SK-N-SH treated with all-trans-retinoic acid at 6 μM for 48 hours (cell line): ENCODE data around the gene SLC37A1.

Experiments used
- ATAC-seq: fragments of 200-7000 bp; cut with Tn5 transposase; 3 replicates; pipeline ENCODE4 v1.9.1; 2020; ENCODE audit warnings: mild to moderate bottlenecking, moderate library complexity
- ARNTL ChIP-seq: fragments of 450-650 bp; formaldehyde crosslinking; IDR thresholded peaks from 2 replicates; pipeline ENCODE4 v1.5.0; 2020; ENCODE audit warnings: low read depth, mild to moderate bottlenecking, moderate library complexity, borderline replicate concordance
- CSDC2 ChIP-seq: fragments of 250-450 bp; sonication (Bioruptor Pico); IDR thresholded peaks from 2 replicates; pipeline ENCODE4 v1.5.0; 2020; ENCODE audit warnings: mild to moderate bottlenecking, moderate library complexity
- ESRRG ChIP-seq: fragments of 250-450 bp; sonication (Bioruptor Pico); IDR thresholded peaks from 2 replicates; pipeline ENCODE4 v1.6.1; 2021; ENCODE audit warnings: mild to moderate bottlenecking
- ISL1 ChIP-seq: fragments of 250-450 bp; sonication (Bioruptor Pico); IDR thresholded peaks from 2 replicates; pipeline ENCODE4 v2.1.2; 2022; ENCODE audit warnings: mild to moderate bottlenecking, moderate library complexity
- PATZ1 ChIP-seq: fragments of 250-450 bp; sonication (Bioruptor Pico); IDR thresholded peaks from 2 replicates; pipeline ENCODE4 v1.8.0; 2020; ENCODE audit warnings: mild to moderate bottlenecking, moderate library complexity, borderline replicate concordance
- RARB ChIP-seq: fragments of 250-450 bp; sonication (Bioruptor Pico); IDR thresholded peaks from 2 replicates; pipeline ENCODE4 v1.8.0; 2021; ENCODE audit warnings: mild to moderate bottlenecking, moderate library complexity
- SNAI2 ChIP-seq: fragments of 250-450 bp; sonication (Bioruptor Pico); IDR thresholded peaks from 2 replicates; pipeline ENCODE4 v1.5.0; 2020; ENCODE audit warnings: mild to moderate bottlenecking, moderate library complexity
- TOX ChIP-seq: fragments of 250-450 bp; sonication (Bioruptor Pico); IDR thresholded peaks from 2 replicates; pipeline ENCODE4 v1.8.0; 2021; ENCODE audit warnings: mild to moderate bottlenecking, moderate library complexity, borderline replicate concordance
- TSHZ2 ChIP-seq: fragments of 250-450 bp; sonication (Bioruptor Pico); IDR thresholded peaks from 2 replicates; pipeline ENCODE4 v1.5.0; 2020; ENCODE audit warnings: mild to moderate bottlenecking, moderate library complexity
- ZFP3 ChIP-seq: fragments of 250-450 bp; sonication (Bioruptor Pico); IDR thresholded peaks from 2 replicates; pipeline ENCODE4 v1.5.0; 2020; ENCODE audit warnings: mild to moderate bottlenecking, moderate library complexity
- ZFP30 ChIP-seq: fragments of 450-650 bp; formaldehyde crosslinking; IDR thresholded peaks from 2 replicates; pipeline ENCODE4 v1.5.0; 2022; ENCODE audit warnings: mild to moderate bottlenecking, moderate library complexity
- ZNF565 ChIP-seq: fragments of 450-650 bp; formaldehyde crosslinking; conservative IDR thresholded peaks from 2 replicates; pipeline ENCODE4 v1.5.0; 2020; ENCODE audit warnings: low read depth, mild to moderate bottlenecking, moderate library complexity
- ZNF70 ChIP-seq: fragments of 450-650 bp; formaldehyde crosslinking; IDR thresholded peaks from 2 replicates; pipeline ENCODE4 v1.5.0; 2020; ENCODE audit warnings: mild to moderate bottlenecking, moderate library complexity
- TF ChIP-seq, protein P1 (sequence below): fragments of 250-450 bp; sonication (Bioruptor Pico); IDR thresholded peaks from 2 replicates; pipeline ENCODE4 v1.5.1; 2021; ENCODE audit warnings: mild to moderate bottlenecking, moderate library complexity
- TF ChIP-seq, protein P2 (sequence below): fragments of 250-450 bp; sonication (Bioruptor Pico); IDR thresholded peaks from 2 replicates; pipeline ENCODE4 v1.8.0; 2021; ENCODE audit warnings: low read depth, mild to moderate bottlenecking, moderate library complexity, borderline replicate concordance
- TF ChIP-seq, protein P3 (sequence below): fragments of 250-450 bp; sonication (Bioruptor Pico); IDR thresholded peaks from 2 replicates; pipeline ENCODE4 v1.5.1; 2020; ENCODE audit warnings: low read depth, mild to moderate bottlenecking, moderate library complexity

Gene SLC37A1

DNA sequence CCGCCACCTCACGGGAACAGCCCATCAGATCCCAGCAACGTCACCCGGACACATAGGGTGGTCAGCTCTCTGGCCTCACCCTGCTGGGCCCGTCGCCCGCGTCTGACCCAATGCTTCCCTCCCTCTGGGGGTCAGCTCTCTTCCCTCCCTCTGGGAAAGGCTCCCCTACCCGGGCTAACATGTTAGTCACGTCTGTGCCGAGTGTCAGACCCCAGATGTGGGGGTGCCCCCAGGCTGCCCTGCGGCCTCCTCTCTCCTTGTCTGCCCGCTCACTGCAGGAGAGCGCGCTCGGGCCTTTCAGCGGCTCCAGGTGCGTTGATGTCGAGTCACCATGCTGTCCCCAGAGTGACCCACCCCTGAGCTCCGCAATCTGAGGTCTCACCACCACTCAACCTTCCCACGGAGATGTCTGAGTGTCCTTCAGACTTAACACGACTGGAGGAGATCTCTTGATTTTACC lies 34.3 kb downstream of the SLC37A1 start:
- no peak for ATAC-seq
- TF ChIP-seq TOX (CRISPR knock-in tag) (no peak), ISL1 (CRISPR knock-in tag) (no peak), PATZ1 (CRISPR knock-in tag) (no peak), TSHZ2 (CRISPR knock-in tag) (no peak), RARB (CRISPR knock-in tag) (no peak), ZFP3 (no peak), ZNF70 (CRISPR knock-in tag) (no peak), SNAI2 (CRISPR knock-in tag) (no peak), ZFP30 (CRISPR knock-in tag) (no peak), ESRRG (CRISPR knock-in tag) (no peak), ZNF565 (CRISPR knock-in tag) (no peak), CSDC2 (CRISPR knock-in tag) (no peak)
- TF ChIP-seq, protein P1, sequence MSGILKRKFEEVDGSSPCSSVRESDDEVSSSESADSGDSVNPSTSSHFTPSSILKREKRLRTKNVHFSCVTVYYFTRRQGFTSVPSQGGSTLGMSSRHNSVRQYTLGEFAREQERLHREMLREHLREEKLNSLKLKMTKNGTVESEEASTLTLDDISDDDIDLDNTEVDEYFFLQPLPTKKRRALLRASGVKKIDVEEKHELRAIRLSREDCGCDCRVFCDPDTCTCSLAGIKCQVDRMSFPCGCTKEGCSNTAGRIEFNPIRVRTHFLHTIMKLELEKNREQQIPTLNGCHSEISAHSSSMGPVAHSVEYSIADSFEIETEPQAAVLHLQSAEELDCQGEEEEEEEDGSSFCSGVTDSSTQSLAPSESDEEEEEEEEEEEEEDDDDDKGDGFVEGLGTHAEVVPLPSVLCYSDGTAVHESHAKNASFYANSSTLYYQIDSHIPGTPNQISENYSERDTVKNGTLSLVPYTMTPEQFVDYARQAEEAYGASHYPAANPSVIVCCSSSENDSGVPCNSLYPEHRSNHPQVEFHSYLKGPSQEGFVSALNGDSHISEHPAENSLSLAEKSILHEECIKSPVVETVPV (CRISPR knock-in tag): no peak
- TF ChIP-seq, protein P2, sequence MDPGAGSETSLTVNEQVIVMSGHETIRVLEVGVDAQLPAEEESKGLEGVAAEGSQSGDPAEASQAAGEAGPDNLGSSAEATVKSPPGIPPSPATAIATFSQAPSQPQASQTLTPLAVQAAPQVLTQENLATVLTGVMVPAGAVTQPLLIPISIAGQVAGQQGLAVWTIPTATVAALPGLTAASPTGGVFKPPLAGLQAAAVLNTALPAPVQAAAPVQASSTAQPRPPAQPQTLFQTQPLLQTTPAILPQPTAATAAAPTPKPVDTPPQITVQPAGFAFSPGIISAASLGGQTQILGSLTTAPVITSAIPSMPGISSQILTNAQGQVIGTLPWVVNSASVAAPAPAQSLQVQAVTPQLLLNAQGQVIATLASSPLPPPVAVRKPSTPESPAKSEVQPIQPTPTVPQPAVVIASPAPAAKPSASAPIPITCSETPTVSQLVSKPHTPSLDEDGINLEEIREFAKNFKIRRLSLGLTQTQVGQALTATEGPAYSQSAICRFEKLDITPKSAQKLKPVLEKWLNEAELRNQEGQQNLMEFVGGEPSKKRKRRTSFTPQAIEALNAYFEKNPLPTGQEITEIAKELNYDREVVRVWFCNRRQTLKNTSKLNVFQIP (CRISPR knock-in tag): no peak
- TF ChIP-seq, protein P3, sequence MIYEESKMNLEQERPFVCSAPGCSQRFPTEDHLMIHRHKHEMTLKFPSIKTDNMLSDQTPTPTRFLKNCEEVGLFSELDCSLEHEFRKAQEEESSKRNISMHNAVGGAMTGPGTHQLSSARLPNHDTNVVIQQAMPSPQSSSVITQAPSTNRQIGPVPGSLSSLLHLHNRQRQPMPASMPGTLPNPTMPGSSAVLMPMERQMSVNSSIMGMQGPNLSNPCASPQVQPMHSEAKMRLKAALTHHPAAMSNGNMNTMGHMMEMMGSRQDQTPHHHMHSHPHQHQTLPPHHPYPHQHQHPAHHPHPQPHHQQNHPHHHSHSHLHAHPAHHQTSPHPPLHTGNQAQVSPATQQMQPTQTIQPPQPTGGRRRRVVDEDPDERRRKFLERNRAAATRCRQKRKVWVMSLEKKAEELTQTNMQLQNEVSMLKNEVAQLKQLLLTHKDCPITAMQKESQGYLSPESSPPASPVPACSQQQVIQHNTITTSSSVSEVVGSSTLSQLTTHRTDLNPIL: no peak

- TF ChIP-seq ZFP30 (CRISPR knock-in tag): no peak
- TF ChIP-seq, protein P1 (CRISPR knock-in tag): no peak
- TF ChIP-seq ZNF565 (CRISPR knock-in tag): no peak
- no peak for TF ChIP-seq TOX (CRISPR knock-in tag)
- no peak for TF ChIP-seq ARNTL (CRISPR knock-in tag)
- no peak for TF ChIP-seq TSHZ2 (CRISPR knock-in tag)
- TF ChIP-seq ISL1 (CRISPR knock-in tag): no peak
- no peak for TF ChIP-seq CSDC2 (CRISPR knock-in tag)
- TF ChIP-seq, protein P3: no peak
- no peak for TF ChIP-seq ESRRG (CRISPR knock-in tag)
- no peak for TF ChIP-seq ZFP3
- ATAC-seq: no peak
Measured at GRCh38 chr21:42548687-42549406, 35.2 kb downstream of the SLC37A1 start.
